Upper lobe of right lung (tissue), 1 donor: ENCODE data around the gene ATIC. TPM values are rescaled to one million over a fixed set of nuclear protein-coding genes. Genes with fewer than 3 reads are reported as not detected.
A peak's percentile ranks its signal among the peaks of the same experiment; 100 is the strongest.

Source experiments
- ATAC-seq: fragments of 200-7000 bp; cut with Tn5 transposase; one replicate; pipeline ENCODE4 v1.9.1; 2020; ENCODE audit warnings: mild to moderate bottlenecking, moderate library complexity
- DNase-seq: peaks from one replicate; pipeline ENCODE4 v3.0.0-alpha.2; 2020
- H3K27ac ChIP-seq: fragments of 200-600 bp; one replicate; pipeline ENCODE4 v1.8.0; 2022
- H3K27me3 ChIP-seq: fragments of 200-600 bp; one replicate; pipeline ENCODE4 v1.8.0; 2022; ENCODE audit warnings: mild to moderate bottlenecking
- H3K36me3 ChIP-seq: fragments of 200-600 bp; one replicate; pipeline ENCODE4 v1.8.0; 2022
- H3K4me1 ChIP-seq: fragments of 200-600 bp; one replicate; pipeline ENCODE4 v1.8.0; 2022
- H3K4me3 ChIP-seq: fragments of 200-600 bp; one replicate; pipeline ENCODE4 v1.8.0; 2022; ENCODE audit warnings: mild to moderate bottlenecking
- H3K9me3 ChIP-seq: fragments of 200-600 bp; one replicate; pipeline ENCODE4 v1.8.0; 2022
- intact Hi-C: fragments of 100-400 bp; cut with DNase I; formaldehyde crosslinking; loops from one replicate; pipeline ENCODE4 v1.11.0; 2022
- total RNA-seq: library from RNA; stranded (reverse); fragmentation: NEBNext Ultra II Directional; extraction: Animal tissue kit (Norgen Biotek cat#: 25700); gene quantifications from one replicate; pipeline ENCODE4 v1.2.1, GENCODE V29; 2021
- TF ChIP-seq, protein P1 (sequence below): fragments of 200-600 bp; IDR thresholded peaks from one replicate; pipeline ENCODE4 v1.8.0; 2022; ENCODE audit warnings: antibody characterized with exemption
- donor health status: DM: no; HTN: yes; CAD: no; lungs with severe emphysema.

ATIC gene
- total RNA-seq, 1 donor from 2014 or later = 71.0 TPM

DNA sequence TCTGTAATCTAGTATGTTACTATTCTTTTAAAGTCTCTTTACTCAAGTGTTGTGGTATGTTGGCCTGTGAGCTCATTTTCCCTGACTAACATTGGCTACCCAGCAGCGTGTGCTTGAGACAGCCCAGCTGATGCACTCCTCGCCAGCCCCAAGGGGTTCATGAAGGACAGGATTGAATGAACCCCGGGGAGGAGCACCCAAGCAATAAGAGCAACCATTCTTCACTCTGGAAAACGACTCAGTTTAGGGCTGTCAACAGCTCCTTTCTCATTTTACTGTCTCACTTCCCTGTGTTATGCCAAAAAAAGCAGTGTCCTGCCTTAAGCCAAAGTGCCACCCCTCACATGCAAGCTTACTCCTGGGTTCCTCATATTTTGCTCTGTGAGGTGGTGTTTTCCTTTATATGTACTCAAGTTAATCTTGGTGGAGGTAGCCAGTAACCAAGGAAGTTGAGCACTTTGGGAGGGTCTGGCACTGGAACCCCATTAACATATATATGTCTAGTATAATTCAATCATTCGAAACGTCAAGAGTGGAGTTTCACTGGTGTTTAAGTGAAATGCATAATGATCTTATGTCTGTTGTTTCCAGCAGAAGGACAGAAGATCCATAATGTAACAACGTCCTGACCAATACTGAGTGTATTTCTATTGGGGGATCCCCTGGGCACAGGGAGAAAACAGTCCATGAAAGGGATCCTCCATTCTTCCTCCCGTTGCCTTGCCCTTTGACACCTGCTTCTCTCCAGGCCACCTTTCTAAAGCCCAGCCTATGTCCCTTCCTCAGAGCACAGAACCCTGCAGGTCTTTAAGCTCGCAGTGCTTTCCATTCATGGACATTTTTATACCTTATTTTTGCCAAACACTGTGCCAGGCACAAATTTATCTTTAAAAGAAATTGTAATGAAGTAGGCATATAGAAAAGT, 43.2 kb downstream of the ATIC start:
- Histone ChIP-seq H3K36me3 (peaks cover 11% of the 10 kb centered on the region), H3K4me1 (no peaks in the 10 kb centered on the region), H3K9me3 (no peaks in the 10 kb centered on the region), H3K27me3 (no peaks in the 10 kb centered on the region), H3K4me3 (no peak overlapping the region), H3K27ac (no peak overlapping the region)
- ATAC-seq = peak; percentile 62
- intact Hi-C loops = no loop called here
- TF ChIP-seq, protein P1, sequence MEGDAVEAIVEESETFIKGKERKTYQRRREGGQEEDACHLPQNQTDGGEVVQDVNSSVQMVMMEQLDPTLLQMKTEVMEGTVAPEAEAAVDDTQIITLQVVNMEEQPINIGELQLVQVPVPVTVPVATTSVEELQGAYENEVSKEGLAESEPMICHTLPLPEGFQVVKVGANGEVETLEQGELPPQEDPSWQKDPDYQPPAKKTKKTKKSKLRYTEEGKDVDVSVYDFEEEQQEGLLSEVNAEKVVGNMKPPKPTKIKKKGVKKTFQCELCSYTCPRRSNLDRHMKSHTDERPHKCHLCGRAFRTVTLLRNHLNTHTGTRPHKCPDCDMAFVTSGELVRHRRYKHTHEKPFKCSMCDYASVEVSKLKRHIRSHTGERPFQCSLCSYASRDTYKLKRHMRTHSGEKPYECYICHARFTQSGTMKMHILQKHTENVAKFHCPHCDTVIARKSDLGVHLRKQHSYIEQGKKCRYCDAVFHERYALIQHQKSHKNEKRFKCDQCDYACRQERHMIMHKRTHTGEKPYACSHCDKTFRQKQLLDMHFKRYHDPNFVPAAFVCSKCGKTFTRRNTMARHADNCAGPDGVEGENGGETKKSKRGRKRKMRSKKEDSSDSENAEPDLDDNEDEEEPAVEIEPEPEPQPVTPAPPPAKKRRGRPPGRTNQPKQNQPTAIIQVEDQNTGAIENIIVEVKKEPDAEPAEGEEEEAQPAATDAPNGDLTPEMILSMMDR = no peak
- no peak for DNase-seq

DNA sequence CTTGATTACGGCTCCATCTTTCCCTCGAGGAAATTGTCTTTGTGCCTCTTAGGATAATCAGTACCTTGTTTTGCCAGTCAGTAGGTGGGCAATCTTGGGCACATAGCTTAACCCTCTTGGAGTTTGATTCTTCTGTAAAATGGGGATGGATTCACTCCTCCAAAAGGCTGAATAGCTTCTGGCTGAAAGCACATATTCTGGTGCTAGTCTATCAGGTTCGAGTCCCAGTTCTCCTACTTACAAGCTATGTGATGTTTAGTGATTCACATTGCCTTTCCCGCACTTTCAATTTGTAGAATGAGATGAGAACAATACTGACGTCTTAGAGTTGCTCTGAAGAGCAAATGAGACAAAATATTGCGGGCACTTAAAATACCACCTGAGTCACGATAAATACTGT, 43.9 kb downstream of the ATIC start:
- intact Hi-C loops = no loop called here

DNA sequence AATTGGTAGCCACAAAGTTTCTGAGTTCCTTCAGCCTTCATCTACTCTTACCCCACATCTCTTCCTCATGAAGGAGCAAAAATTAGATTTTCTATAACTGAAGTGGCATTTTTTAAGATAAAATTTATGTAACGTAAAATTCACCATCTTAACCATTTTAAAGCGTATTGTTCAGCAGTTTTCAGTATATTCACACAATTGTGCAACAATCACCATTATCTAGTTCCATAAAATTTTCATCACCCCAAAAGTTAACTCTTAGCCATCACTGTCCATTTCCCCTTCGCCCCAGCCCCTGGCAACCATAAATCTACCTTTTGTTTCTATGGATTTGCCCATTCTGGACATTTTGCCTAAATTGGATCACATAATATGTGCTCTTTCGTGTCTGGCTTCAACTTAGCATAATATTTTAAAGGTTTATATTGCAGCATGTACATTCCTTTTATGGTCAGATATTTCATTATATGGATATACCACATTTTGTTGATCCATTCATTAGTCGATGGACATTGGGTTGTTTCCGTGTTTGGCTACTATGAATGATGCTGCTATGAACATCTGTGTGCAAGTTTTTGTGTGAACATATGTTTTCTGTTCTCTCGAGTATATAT, 44.6 kb downstream of the ATIC start:
- intact Hi-C loops = no loop called here
- Histone ChIP-seq H3K36me3 (peaks cover 20% of the 10 kb centered on the region), H3K4me1 (no peaks in the 10 kb centered on the region), H3K27ac (no peak overlapping the region), H3K4me3 (no peak overlapping the region), H3K9me3 (no peaks in the 10 kb centered on the region), H3K27me3 (no peaks in the 10 kb centered on the region)
- no peak for ATAC-seq
- DNase-seq = no peak
- TF ChIP-seq, protein P1 = no peak

More for the DNA sequence above, 43.9 kb downstream of the ATIC start:
- Histone ChIP-seq H3K36me3 (peaks cover 13% of the 10 kb centered on the region), H3K4me1 (no peaks in the 10 kb centered on the region), H3K9me3 (no peaks in the 10 kb centered on the region), H3K27ac (no peak overlapping the region), H3K27me3 (no peaks in the 10 kb centered on the region), H3K4me3 (no peak overlapping the region)
- DNase-seq (no peak), ATAC-seq (no peak)
- TF ChIP-seq, protein P1 = no peak

DNA sequence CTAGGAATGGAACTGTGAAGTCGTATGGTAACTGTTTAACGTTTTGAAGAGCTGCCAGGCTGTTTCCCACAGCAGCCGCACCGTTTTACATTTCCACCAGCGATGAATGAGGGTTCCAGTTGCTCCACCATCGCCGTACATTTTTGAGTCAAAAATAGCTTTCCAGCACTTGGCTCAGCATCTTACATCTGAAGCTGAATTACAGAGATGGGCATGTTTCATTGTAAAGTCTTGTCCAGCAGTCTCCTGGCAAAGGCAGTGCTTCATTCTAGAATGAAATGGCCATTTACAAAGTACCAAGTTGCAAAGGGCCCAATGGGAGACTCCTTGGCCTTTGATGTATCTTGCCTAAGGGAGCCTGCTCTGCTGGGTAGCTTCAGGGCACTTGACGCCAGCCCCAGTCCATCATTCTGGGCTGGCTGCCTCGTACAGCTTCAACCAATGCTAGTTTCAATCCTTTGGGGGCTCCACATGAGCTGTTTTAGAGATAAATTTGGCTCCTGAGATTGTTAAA, 45.1 kb downstream of the ATIC start:
- Histone ChIP-seq H3K9me3 (no peaks in the 10 kb centered on the region), H3K4me3 (no peak overlapping the region), H3K27ac (no peak overlapping the region), H3K36me3 (peaks cover 25% of the 10 kb centered on the region), H3K27me3 (no peaks in the 10 kb centered on the region), H3K4me1 (no peaks in the 10 kb centered on the region)
- DNase-seq (no peak), ATAC-seq (no peak)
- intact Hi-C loops = no loop called here
- TF ChIP-seq, protein P1 = no peak

DNA sequence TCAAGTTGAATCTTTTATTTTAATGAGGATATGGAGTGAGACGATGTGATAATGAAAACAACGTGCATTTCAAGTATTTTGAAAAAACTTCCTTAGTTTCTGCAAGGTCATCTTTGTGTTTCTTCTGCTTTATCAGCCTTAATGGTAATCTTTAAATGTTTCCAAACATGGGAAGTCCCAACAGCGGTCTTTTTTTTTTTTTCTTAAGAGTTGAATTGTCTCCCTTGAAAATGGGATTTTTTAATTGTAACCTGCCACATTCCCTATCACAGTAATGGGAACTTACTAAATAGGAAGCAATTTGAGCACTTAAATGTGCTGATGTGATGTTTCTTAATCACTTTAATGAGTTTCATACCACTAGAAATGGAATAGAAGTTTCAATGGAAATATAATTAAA, 45.8 kb downstream of the ATIC start:
- no peak for ATAC-seq
- no peaks in the 10 kb centered on the region for H3K4me1 ChIP-seq
- H3K27me3 ChIP-seq = no peaks in the 10 kb centered on the region
- H3K4me3 ChIP-seq = no peak overlapping the region
- TF ChIP-seq, protein P1 = no peak
- intact Hi-C loops = no loop called here
- no peak overlapping the region for H3K27ac ChIP-seq
- peaks cover 32% of the 10 kb centered on the region for H3K36me3 ChIP-seq
- DNase-seq = no peak
- no peaks in the 10 kb centered on the region for H3K9me3 ChIP-seq
